ENCODE measurements around the gene ARHGAP33. TPM values are rescaled to one million over a fixed set of nuclear protein-coding genes. Genes with fewer than 3 reads are reported as not detected.

Gene ARHGAP33
- total RNA-seq, 2 experiments from 2014 or later: 27.1 to 29.8 TPM

DNA sequence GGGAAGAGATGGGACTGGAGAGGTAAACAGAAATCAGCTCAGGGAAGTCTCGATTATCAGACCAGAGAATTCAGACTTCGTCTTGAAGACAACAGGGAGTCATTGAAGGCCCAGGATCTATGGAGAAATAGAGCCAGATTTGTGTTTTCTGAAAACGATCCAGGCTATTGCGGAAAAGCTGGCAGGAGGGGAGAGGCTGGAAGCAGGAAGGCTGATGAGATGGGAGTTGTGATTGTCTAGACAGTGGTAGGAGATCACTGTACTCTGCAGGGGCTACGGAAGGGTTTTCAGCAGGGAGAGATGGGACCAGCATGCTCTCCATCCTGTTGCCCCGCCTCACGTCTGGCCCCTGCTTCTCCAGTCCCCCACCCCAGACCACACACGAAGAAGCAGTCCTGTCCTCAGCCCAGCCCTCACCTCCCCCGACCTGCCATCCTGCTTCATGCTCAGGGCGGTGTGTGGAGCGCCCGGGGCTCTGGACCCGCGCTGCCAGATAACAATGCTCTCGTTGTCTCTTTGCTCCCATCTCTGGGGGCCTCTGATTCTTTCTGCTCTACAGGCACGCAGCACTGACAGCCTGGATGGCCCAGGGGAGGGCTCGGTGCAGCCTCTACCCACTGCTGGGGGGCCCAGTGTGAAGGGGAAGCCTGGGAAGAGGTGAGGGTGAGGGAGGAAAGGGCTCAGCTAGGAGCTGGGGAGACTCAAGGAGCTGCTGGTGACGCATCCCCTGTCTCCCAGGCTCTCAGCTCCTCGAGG, 1.9 kb downstream of the ARHGAP33 start:
- peak overlapping the region; percentile 13 for H3K4me3 Mint-ChIP-seq
- ChIA-PET POLR2A (interaction anchor here (1.0 to 1.3 kb wide), 3 partner anchors 14 to 93 kb away, joined by 3 to 4 read pairs (median 3); no protein-coding TSS in a partner anchor), CTCF (no interaction called here)
- no peak overlapping the region for H3K27ac Mint-ChIP-seq
- H3K4me1 Mint-ChIP-seq (ENCODE audit: low read depth): peaks cover 10% of the 10 kb centered on the region
- intact Hi-C loops (cut with micrococcal nuclease): no loop called here
- no peak for DNase-seq
- H3K9me3 Mint-ChIP-seq: no peaks in the 10 kb centered on the region
- no peaks in the 10 kb centered on the region for H3K27me3 Mint-ChIP-seq
- ATAC-seq: no peak
- TF ChIP-seq, protein P1, sequence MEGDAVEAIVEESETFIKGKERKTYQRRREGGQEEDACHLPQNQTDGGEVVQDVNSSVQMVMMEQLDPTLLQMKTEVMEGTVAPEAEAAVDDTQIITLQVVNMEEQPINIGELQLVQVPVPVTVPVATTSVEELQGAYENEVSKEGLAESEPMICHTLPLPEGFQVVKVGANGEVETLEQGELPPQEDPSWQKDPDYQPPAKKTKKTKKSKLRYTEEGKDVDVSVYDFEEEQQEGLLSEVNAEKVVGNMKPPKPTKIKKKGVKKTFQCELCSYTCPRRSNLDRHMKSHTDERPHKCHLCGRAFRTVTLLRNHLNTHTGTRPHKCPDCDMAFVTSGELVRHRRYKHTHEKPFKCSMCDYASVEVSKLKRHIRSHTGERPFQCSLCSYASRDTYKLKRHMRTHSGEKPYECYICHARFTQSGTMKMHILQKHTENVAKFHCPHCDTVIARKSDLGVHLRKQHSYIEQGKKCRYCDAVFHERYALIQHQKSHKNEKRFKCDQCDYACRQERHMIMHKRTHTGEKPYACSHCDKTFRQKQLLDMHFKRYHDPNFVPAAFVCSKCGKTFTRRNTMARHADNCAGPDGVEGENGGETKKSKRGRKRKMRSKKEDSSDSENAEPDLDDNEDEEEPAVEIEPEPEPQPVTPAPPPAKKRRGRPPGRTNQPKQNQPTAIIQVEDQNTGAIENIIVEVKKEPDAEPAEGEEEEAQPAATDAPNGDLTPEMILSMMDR (IDR thresholded peaks at IDR 0.05): no peak
- H3K36me3 Mint-ChIP-seq (ENCODE audit: low read depth): no peaks in the 10 kb centered on the region

DNA sequence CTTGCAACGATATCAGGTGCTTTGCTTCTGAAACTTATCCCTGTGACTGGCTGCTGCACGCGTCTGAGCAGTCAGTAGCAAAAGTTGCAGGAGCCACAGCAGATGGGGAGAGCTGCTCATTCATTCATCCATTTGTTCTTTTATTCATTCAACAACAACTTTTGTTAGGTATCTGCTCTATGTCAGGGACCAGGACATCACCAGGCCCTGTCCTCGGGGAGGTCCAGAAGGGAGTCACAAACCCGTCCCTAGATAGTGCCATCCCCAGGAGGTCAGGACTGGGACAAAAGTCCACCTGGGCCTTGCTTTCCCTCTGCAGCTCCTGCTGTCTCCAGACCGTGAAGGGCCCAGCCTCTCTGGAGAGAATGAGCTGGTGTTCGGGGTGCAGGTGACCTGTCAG, 2.6 kb downstream of the ARHGAP33 start:
- DNase-seq (no peak), ATAC-seq (no peak)
- ChIA-PET POLR2A (interaction anchor here (0.9 to 1.0 kb wide), 2 partner anchors 11 to 57 kb away, joined by 3 read pairs; no protein-coding TSS in a partner anchor), CTCF (no interaction called here)
- Mint-ChIP-seq H3K9me3 (no peaks in the 10 kb centered on the region), H3K4me3 (no peak overlapping the region), H3K4me1 (ENCODE audit: low read depth) (peaks cover 10% of the 10 kb centered on the region), H3K36me3 (ENCODE audit: low read depth) (no peaks in the 10 kb centered on the region), H3K27ac (no peak overlapping the region), H3K27me3 (no peaks in the 10 kb centered on the region)
- TF ChIP-seq, protein P1 (IDR thresholded peaks at IDR 0.05): no peak
- intact Hi-C loops (cut with micrococcal nuclease): no loop called here

GRCh38 chr19:35779033-35779432, 3.7 kb downstream of the ARHGAP33 start:
- no peaks in the 10 kb centered on the region for H3K27me3 Mint-ChIP-seq
- H3K27ac Mint-ChIP-seq: no peak overlapping the region
- ATAC-seq (no peak), DNase-seq (no peak)
- intact Hi-C loops (cut with micrococcal nuclease): no loop called here
- H3K4me3 Mint-ChIP-seq: no peak overlapping the region
- no peaks in the 10 kb centered on the region for H3K9me3 Mint-ChIP-seq
- TF ChIP-seq, protein P1 (IDR thresholded peaks at IDR 0.05): no peak
- POLR2A ChIA-PET: no interaction called here
- no peaks in the 10 kb centered on the region for H3K36me3 Mint-ChIP-seq (ENCODE audit: low read depth)
- peaks cover 10% of the 10 kb centered on the region for H3K4me1 Mint-ChIP-seq (ENCODE audit: low read depth)
- CTCF ChIA-PET: interaction anchor here (0.9 kb wide), 1 partner anchor 86 kb away, joined by 3 read pairs; no protein-coding TSS in a partner anchor

DNA sequence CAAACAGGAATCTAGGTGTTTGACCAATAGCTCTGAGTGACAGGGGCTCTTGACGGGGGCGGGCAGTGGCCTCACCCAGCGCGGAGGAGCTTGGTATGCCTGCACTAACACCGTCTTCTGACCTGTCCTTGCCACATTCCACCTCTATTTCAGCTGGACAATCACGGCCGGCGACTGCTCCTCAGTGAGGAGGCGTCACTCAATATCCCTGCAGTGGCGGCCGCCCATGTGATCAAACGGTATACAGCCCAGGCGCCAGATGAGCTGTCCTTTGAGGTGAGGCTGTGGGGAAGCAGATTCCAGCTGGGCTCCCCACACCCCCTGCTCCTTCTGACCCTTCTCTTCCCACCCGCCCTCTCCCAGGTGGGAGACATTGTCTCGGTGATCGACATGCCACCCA, 4.7 kb downstream of the ARHGAP33 start:
- Mint-ChIP-seq H3K4me3 (no peak overlapping the region), H3K36me3 (ENCODE audit: low read depth) (no peaks in the 10 kb centered on the region), H3K9me3 (no peaks in the 10 kb centered on the region), H3K4me1 (ENCODE audit: low read depth) (peaks cover 4% of the 10 kb centered on the region), H3K27me3 (no peaks in the 10 kb centered on the region), H3K27ac (no peak overlapping the region)
- ATAC-seq (no peak), DNase-seq (no peak)
- intact Hi-C loops (cut with micrococcal nuclease): no loop called here
- ChIA-PET CTCF (no interaction called here), POLR2A (interaction anchor here (1.4 kb wide), 1 partner anchor 14 kb away, joined by 4 read pairs; no protein-coding TSS in a partner anchor)
- TF ChIP-seq, protein P1 (IDR thresholded peaks at IDR 0.05): no peak

GRCh38 chr19:35780717-35781116, 5.4 kb downstream of the ARHGAP33 start:
- Mint-ChIP-seq H3K9me3 (no peaks in the 10 kb centered on the region), H3K4me3 (no peak overlapping the region), H3K4me1 (ENCODE audit: low read depth) (peaks cover 4% of the 10 kb centered on the region), H3K36me3 (ENCODE audit: low read depth) (no peaks in the 10 kb centered on the region), H3K27me3 (no peaks in the 10 kb centered on the region), H3K27ac (no peak overlapping the region)
- POLR2A ChIA-PET: interaction anchor here (1.4 kb wide), 1 partner anchor 15 kb away, joined by 4 read pairs; no protein-coding TSS in a partner anchor
- TF ChIP-seq, protein P1 (IDR thresholded peaks at IDR 0.05): no peak
- ATAC-seq (no peak), DNase-seq (no peak)
- intact Hi-C loops (cut with micrococcal nuclease): no loop called here
- CTCF ChIA-PET: no interaction called here
